HG03342 (cell line): ENCODE data around the gene GPSM1.

Source experiments
- ATAC-seq: cut with Tn5 transposase; IDR thresholded peaks from one replicate; pipeline ENCODE4 v1.9.1; 2021; ENCODE audit warnings: mild to moderate bottlenecking, moderate library complexity; ENCODE audit not compliant: unreplicated experiment

The GPSM1 gene

DNA sequence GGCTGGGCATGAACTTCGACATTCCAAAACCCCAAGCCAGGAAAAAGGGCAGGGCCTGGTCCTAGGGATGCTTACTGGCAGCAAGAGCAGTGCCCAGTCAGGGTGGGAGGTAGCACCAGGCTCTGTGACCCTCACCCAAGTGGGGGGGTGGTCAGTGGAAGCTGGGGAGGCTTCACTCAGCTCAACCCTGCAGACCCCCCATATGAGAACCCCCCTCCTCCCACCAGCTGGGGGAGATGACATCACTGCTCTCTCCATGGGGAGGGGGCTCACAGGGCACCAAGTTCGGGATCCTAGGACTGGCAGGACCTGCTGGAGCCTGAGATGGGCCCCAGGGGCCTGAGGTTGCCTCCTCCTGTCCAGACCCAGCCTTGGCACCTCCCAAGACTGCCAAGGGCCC is 31.5 kb downstream of the GPSM1 start:
- ATAC-seq: no peak

DNA sequence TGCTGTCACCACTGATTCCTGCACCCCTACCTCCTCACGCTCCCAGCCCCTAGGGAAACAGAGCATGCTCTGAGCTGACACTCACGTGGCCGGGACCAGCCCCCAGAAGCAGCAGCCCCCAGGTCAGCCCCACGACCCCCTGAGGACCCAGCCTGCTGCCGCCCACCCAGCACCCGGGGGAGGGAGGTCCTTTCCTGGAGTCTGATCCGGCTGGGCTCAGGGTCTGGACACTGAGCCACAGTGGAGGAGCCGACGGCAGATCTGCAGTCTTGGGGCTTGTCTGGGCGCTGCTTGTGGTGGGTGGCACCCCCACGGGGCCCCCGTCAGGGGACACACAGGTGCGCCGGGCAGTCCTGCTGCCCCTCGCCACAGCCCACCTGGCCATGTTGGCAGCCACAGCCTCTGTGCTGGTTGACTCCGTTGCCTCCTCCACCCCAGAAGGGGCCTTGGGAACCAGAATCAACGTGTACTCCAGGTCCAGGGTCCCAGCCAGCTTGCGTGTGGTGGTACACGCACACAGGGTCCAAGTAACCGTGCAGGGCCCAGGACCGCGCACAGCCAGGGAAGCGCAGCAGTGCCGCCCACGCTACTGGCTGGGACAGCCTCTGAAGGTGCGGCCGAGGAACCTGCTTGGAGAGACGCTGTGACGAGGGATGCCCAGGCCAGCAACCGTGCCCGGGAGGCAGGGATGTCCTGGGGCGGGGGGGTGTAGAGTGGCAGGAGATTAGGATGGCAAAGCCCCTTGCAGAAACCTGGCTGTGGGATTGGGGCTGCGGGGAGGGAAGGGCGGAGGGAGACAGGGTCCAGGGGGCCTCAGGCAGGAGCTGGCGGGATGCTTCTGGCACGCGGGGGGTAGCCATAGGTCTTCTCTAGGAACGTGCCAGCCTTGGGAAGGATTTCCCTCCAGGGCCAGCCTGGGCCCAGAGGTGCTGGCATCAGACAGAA is 32.7 kb downstream of the GPSM1 start:
- no peak for ATAC-seq

DNA sequence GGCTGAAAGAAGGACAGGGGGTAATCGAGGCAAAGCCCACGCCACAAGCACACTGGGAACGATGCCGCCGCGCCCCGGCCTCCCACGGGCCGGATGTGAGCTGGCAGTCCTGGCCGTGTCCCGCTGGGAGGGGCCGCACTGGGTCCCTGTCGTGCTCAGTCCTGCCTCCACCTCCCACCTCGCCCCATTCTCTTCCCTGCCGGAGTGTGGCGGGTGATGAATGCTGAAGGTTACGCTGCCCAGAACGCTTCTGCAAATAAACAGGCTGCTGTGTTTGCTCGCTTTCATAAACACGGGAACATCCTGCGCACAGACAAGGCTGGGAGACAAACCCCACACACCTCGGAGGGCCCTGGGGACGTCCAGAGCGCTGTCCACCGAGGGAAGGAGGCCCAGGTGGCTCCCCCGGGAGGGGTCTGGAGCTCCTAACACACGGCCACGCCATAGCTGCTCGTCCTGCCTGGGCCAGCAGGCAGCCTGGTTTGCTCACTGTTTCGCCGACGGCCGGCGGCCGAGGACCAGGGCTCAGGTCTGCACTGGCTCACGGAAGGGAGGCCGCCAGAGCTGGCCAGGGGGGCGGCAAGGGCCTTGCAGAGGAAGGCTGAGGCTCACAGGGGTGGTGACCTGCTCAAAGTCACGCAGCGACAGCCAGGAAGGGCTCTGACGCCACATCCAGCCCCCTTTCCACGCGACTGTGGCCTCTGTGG is 33.9 kb downstream of the GPSM1 start:
- no peak for ATAC-seq

DNA sequence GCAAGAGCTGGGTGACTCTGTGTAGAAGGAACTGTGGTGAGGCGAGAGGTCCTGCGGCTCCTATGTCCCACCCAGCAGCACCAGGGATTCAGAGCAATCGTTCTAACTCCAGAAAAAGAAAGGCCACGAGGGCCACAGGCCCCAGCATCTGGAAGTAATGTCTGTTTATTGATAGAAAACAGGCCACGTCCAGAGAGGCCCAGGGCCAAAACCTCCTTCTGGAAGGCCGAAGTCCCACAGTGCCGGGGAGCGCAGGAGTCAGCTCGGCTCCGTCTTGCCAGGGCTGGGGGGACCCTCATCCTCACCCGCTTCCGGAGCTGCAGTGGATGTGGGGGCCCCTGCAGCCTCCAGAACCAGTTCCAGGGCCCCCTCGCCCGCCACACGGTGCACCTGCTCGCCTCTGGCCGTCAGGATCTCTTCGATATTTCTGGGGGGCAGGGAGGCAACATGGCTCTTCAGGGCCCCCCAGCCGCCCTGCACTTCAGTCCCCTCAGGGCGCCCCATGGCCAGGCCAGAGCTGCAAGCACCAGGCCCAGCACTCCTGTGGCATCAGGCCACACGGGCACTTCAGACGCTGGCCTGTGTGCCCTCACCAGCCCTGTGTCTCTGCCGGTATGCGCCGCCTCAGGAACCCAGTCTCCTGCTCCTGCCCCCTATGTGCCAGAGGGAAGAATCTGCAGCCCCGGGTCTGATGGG is 34.6 kb downstream of the GPSM1 start:
- ATAC-seq: no peak

DNA sequence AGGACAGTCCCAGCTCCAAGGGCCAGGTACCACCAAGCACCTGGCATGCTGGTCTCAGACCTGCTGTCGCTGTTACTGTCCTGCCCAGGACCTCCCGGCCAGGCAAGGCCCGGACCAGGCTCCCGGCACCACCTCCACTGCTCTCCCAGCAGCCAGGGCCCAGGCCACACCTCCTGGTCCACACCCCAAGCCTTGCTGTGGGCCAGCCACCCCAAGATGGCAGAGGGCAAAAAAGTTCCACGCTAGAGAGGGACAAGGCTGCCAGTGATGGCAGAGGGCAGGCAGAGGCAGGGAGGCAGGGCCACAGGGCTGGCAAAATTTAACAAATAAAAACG is 35.1 kb downstream of the GPSM1 start:
- ATAC-seq: no peak

DNA sequence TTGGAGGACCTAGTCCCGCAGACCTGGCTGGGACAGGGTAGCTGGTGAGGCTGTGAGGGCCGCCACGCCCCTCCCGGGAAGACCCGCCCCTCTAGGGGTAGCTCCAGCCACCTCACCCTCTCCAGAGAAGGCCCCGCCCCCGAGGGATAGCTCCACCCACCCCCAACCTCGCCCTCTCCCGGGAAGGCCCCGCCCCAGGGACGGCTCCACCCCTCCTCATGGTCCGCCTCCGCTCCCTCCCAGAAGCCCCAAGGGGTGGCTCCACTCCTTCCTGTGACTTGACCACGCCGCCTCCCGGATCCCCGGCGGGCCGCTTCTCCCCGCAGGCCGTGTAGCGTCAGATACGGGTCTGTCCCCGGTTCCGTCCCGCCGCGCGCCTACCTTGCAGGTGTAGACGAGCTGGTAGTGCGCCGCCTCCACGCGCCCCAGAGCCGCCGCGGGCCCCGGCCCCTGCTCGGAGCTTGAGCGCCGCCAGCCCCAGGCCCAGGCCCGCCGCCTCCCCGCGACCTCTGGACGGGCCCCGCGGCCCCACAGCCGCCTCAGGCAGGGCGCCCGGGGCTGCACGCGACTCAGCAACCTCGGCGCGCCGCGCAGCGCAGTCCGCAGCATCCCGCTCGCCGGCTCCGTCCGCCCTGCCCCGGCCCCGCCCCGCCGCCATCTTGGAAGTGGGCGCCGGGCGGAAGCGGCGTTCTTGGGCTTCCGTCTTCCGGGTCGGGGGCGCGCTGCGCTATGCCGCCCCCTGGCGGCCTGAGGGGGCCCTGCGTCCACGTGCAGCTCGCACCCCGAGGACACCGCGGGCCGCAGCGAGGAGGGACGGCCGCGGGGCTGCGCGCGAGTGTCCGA is 36.0 kb downstream of the GPSM1 start, which contains the start of gene DNLZ:
DNLZ (minus strand) TSS at position 639 of the 843 bp plus-strand sequence; CDS start at position 609, 30 bp downstream.
- ATAC-seq: peak; percentile 71

DNA sequence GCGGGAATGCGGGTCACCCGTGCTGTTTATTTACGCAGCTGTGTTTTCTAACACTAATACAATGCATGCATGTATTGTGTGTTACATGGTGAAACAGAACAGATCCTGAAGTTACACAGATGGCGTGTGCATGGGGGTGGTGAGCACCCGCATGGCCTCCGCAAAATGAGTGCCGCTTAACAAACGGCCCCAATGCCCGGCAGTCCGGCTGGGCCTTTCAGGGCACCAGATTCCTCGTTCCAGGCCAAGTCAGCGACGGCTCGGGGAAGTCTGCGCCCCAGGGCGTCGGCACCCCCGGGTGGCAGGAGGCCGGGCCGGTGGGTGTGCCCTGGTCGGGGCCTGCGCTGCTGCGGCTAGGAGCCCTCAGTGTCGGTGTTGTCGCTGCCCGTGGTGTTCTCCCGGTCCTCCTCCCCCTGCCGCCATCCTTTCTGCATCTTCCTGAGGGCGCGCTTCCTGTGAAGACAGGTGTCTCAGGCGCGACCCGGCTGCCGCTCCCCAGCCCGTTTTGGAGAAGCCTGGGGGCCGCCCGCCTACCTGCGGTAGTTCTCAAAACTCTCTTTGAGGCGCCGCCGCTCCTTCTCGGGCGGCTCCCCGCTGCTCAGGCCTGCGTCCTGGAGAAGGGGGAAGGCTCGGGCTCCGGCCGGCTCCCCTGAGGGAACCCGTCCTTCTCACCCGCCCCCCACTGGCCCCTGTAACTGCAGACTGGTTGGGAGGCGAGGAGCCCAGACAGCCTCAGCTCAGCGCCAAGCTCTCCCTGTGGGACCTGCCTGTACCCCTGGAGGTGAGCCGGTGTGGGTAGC is 36.8 kb downstream of the GPSM1 start:
- no peak for ATAC-seq

DNA sequence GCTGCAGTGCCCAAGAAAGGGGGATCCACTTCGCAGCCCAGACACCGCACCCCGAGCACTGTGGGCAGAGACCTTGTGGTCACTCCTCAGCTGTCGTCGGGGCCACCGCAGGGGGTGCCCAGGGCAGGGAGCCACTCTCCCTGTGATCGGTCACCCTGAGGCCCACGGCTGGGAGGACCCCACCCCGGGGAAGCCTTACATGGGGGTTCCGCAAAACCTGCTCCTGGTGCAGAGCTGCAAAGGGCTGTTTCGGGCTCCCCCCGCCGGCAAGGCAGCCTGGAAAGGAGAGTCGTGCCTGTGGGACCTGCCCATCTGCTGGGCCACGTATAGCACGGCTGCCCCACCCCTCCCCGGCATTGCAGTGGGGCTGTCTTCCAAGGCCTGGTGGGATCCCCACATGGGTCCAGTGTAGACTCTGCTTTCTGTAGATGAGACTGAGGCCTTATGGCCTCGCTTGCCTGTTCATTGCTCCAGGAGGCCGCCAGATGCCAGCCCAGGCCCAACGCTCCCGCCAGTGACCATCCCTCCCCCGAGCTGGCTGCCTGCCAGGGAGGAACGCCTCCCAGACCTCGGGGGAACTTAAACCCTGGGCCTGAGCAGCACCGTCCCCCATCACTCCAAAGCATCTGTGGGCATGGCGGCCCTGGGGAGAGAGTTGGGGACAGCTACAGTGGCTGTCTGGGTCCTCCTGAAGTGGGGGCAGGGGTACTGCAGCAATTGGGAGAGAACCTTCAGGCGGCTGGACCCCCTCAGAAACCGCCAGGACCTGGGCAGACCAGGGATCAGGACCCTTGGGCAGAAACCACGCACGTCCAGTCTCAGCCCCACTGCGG is 37.8 kb downstream of the GPSM1 start:
- ATAC-seq: no peak

DNA sequence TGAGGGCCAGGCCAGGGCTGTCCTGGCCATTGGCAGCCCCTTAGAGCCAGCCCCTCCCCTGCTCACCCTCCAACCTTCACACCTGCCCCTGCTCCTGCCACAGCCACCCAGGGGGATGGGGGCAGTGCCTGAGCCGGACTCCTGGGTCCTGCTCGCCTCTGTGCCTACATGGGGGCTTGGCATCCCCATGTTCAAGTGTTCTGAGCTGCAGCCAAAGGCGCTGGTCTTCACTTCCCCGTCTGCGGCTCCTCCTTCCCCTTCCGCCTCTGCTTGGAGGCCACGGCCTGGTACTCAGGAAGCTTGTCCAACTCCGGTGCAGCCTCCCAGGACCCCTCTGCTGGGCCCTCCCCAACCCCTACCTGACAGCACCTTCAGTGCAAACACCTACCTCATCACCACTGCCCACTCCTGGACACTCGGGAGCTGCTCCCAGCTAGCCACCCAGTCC is 38.5 kb downstream of the GPSM1 start:
- no peak for ATAC-seq

DNA sequence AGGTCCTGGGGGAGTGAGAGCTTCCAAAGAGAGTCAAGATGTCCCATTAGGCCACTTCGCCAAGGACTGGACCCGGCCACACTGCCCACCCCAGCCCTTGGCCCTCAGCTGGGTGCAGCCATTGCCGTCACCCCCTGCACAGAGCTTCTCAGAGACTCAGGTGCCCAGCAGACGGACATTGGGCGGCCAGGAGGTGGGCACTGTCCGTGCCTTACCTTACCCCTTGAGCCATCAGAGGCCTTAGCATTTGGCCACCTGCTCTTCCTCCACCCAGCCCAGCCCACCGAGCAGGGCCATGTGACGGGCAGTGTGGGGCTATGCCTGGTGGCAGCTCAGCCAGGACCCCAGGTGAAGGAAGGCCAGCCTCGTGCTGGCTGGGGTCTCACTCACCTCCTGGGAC is 39.5 kb downstream of the GPSM1 start:
- no peak for ATAC-seq

DNA sequence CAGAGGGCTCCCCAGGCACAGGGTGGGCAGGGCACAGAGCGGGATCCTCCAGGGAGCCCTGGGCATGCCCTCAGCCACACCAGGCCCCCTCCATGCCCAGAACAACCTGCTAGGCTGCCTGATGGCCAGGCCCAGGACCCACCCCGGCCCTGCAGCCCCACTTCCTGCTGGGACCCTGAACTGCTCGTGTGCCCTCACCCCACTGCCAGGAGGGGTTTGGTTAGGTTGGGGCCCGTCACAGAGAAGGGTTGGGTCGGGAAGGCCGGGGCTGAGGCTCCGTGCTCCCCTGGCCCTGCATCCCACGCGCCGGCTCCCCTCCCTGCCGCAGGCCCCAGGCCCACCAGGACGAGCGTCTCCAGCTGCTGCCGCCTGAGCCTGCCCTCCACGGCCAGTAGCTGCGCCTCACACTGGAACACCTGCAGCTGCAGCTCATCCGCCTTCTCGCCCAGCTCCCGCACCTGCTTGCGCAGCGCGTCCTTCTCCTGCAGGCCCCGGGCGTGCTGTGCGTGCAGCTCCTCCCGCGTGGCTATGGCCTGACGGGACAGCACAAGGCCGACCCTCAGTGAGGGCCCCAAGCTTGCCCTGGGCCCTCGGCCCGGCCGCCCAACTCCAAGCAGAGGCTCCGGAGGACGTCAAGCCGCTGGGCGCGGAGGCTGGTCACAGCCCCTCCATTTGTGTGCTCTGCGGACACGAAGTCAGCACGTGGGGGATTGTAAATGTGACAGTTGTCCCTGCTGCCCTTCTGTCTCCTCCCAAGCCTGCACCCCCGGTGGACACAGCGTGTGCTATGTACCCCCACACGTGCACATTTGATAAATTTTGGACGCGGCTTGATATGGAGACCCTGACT is 40.2 kb downstream of the GPSM1 start:
- ATAC-seq: no peak

DNA sequence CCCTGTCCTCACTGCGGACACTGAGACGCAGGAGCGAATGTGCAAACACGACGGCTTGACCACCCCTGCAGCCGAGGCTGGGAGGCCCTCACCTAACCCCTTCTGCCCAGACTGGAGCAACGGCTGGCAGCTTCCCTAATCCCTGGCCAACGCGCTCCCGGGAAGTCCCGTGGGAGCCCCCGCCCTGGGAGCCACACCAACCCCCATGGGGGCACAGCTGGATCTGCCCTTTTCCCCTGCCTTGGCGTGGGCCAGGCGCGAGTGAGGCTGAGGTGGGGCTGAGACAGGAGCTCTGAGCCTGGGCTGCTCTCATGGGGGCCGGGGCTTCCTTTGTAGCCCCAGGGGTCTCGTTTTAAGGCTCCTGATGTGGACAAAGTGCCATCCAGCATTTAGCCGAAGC is 40.9 kb downstream of the GPSM1 start:
- ATAC-seq: no peak

DNA sequence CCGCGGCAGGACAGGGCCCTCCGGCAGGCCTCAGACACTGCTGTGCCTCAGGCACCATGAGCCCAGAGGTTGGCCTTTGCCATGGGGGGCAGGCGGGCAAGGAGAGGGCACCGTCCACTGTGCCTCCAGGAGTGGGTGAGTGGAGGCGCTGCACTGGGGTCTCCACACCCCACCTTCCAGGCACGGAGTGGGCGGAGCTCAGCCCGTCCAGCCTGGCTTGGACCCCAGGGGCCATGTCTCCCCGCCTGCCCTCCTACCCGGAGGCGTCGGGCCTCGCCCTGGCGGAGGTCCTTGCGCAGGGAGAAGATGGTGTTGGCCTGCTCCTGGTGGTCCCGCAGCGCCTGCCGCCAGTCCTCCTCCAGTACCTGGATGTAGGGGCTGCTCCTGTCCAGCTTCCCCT is 42.7 kb downstream of the GPSM1 start:
- no peak for ATAC-seq

DNA sequence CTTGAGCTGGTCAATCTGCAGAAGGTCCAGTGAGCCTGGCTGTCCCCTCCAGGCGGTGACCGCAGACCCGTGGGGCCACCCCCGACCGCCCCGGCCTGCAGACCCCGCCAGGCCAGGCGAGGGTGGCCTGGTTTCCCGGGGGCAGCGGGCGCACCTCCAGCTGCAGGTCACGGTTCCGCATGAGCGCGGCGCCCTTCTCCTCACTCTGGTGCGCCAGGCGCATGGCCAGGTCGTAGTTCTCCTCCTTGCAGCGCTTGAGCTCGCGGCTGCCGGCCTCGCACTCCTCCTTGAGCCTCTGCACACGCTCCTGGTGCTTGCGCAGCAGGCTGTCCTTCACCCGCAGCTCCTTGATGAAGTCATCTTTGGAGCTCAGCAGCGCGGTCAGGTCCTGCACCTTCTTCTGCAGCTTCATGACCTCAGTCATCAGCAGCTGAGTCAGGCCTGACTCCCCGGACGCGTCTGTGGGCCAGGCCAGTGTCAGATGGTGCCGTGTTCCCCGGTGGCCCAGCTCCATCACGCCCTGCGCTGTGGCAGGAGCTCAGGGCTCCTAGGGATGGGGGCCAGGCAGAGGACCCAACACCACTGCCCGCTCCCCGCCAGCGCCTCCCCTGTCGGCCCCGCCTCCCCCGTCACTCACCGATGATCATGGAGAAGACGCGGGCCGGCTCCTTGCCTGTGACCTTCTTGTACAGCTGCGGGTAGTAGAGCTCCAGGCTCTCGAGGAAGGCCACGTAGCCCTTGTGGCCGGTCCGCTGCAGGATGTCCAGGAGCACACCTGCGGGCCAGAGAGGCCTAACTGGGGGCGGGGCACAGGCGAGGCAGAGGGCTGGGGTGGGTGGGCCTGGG is 43.6 kb downstream of the GPSM1 start:
- no peak for ATAC-seq

DNA sequence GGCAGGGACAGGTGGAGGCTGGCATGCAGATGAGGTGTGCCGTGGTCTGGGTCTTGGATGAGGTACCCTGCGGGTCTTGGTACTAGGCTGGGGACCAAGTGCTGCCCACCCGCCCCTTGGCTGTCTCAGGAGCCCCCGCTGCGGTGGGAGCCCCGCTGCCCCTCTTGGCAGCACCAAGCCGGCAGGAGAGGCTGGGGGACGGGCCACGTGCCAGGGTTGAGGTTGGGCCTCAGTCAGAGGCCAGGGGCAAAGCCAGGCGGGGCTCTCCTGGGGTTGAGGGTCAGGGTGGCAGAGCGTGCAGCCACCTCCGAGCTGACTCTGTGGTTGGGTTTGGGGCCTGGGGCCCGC is 44.2 kb downstream of the GPSM1 start:
- ATAC-seq: no peak

DNA sequence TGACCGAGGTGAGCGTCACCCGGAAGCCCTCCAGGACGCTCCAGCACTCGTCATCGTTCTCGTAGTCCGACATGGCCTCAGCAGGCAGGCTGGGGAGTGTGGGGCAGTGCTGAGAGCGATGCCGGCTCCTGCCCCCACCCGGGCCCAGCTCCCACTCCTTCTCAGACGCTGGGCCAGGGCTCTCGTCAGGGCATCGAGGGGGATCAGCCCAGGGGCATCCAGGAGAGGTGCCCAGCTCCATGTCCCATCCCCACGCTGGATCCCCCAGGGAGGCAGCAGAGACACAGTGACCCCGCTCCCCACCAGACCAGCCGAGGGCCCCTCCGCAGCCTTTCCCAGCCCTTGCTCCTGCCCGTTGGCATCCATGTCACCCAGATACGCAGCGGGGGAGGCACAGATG is 44.7 kb downstream of the GPSM1 start:
- no peak for ATAC-seq

DNA sequence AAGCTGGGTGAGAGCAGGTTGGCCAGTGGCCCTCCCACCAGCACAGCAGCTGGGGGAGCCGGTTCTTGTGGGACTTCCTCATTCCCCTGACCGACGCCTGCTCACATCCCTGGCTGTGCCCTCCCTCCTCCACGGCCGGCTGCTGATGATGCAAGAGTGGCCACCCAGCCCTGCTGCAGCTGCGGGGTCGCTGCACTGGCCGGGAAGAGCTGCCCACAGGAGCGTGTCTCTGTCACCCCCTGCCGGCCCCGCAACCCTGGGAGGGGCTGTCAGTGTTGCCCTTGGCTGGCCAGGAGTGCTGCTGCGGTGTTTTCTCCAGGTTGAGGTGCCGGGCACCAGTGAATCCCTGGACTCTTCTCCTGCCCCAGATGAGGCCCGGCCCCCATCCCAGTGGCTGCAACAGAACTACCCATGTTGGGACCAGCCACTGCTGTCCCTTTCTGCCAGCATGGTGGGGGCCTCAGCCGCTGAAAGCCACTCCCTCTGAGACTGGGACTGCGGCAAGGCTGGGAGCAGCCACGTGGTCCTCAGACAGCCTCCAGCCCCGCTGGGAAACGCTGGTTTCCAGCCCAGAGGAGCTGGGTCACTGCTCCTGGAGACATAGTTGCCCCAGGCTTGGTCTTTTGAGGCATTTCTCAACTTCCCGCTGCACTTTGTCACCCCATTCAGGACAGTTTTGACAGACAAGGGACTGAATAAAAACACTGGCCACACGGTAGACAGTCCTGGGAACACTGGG is 45.4 kb downstream of the GPSM1 start:
- no peak for ATAC-seq
